Measurements from ENCODE around the gene TEC.

Gene TEC

GRCh38 chr4:48129307-48130014 is 140.2 kb downstream of the TEC start:
- peaks cover 5% of the 10 kb centered on the region for H3K4me1 ChIP-seq
- no peaks in the 10 kb centered on the region for H3K27me3 ChIP-seq (ENCODE audit: control insufficient read depth, insufficient read depth, low read length)
- peak overlapping the region; percentile 58 for H2AFZ ChIP-seq
- no peak overlapping the region for H3K27ac ChIP-seq
- no peaks in the 10 kb centered on the region for H3K36me3 ChIP-seq (ENCODE audit: control insufficient read depth, insufficient read depth, low read length)
- no peaks in the 10 kb centered on the region for H3K79me2 ChIP-seq
- no peak overlapping the region for H3K4me2 ChIP-seq (ENCODE audit: low read length)
- H3K9me3 ChIP-seq (ENCODE audit: control insufficient read depth, low read length), result no peaks in the 10 kb centered on the region
- no peak overlapping the region for H3K4me3 ChIP-seq (ENCODE audit: low read depth, low read length)
- no peak for TF ChIP-seq CTCF (IDR thresholded peaks at IDR 0.05)
- H3K9ac ChIP-seq, result no peak overlapping the region

- Histone ChIP-seq H3K27me3 (ENCODE audit: control insufficient read depth, insufficient read depth, low read length) (no peaks in the 10 kb centered on the region), H3K36me3 (ENCODE audit: control insufficient read depth, insufficient read depth, low read length) (no peaks in the 10 kb centered on the region), H3K27ac (peak overlapping the region; percentile 68), H2AFZ (peak overlapping the region; percentile 54), H3K4me1 (peaks cover 10% of the 10 kb centered on the region), H3K9ac (no peak overlapping the region), H3K4me3 (ENCODE audit: low read depth, low read length) (peak overlapping the region; percentile 8), H3K9me3 (ENCODE audit: control insufficient read depth, low read length) (no peaks in the 10 kb centered on the region), H3K4me2 (ENCODE audit: low read length) (peak overlapping the region; percentile 33), H3K79me2 (no peaks in the 10 kb centered on the region)
- TF ChIP-seq CTCF (IDR thresholded peaks at IDR 0.05), result peak; percentile 44
These were observed 141.8 kb downstream of the TEC start for GRCh38 chr4:48127682-48128404.

GRCh38 chr4:48127231-48127630 is 142.4 kb downstream of the TEC start:
- Histone ChIP-seq H3K4me3 (ENCODE audit: low read depth, low read length) (no peak overlapping the region), H3K4me2 (ENCODE audit: low read length) (peak overlapping the region; percentile 33), H2AFZ (peak overlapping the region; percentile 54), H3K4me1 (peaks cover 10% of the 10 kb centered on the region), H3K27me3 (ENCODE audit: control insufficient read depth, insufficient read depth, low read length) (no peaks in the 10 kb centered on the region), H3K36me3 (ENCODE audit: control insufficient read depth, insufficient read depth, low read length) (no peaks in the 10 kb centered on the region), H3K9ac (no peak overlapping the region), H3K79me2 (no peaks in the 10 kb centered on the region), H3K9me3 (ENCODE audit: control insufficient read depth, low read length) (no peaks in the 10 kb centered on the region), H3K27ac (peak overlapping the region; percentile 68)
- TF ChIP-seq CTCF (IDR thresholded peaks at IDR 0.05), result no peak

GRCh38 chr4:48126621-48127020 is 143.0 kb downstream of the TEC start:
- Histone ChIP-seq H3K9me3 (ENCODE audit: control insufficient read depth, low read length) (no peaks in the 10 kb centered on the region), H3K27ac (peak overlapping the region; percentile 68), H3K4me3 (ENCODE audit: low read depth, low read length) (peak overlapping the region; percentile 3), H3K36me3 (ENCODE audit: control insufficient read depth, insufficient read depth, low read length) (no peaks in the 10 kb centered on the region), H3K4me2 (ENCODE audit: low read length) (no peak overlapping the region), H2AFZ (no peak overlapping the region), H3K4me1 (peaks cover 16% of the 10 kb centered on the region), H3K27me3 (ENCODE audit: control insufficient read depth, insufficient read depth, low read length) (no peaks in the 10 kb centered on the region), H3K9ac (no peak overlapping the region), H3K79me2 (no peaks in the 10 kb centered on the region)
- TF ChIP-seq CTCF (IDR thresholded peaks at IDR 0.05), result no peak
